ENCODE data around the gene LLGL1.
A peak's percentile ranks its signal among the peaks of the same experiment; 100 is the strongest.

LLGL1 gene

GRCh38 chr17:18230288-18231141 lies 5.1 kb downstream of the LLGL1 start:
- DNase-seq, result no peak

DNA sequence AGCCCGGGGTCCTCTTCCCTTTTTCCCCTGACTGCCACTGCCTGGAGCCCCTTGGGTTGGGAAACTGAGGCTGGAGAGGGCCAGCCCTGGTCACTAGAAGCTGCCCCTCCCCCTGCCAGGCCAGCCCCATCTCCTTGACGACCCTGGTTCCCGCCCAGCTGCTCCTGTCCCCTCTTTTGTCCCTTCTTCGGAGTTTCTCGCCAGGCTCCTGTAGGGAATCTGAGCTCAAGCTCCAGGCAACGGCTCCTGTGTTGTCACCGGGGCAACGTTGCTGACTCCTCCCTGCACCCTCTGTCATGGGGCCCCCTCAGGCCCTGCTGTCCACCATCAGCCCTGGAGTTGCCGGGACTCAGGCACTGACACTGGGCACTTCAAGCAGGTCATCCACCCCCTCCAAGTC lies 5.7 kb downstream of the LLGL1 start:
- DNase-seq, result no peak

GRCh38 chr17:18233803-18234518 lies 8.5 kb downstream of the LLGL1 start:
- DNase-seq, result no peak

DNA sequence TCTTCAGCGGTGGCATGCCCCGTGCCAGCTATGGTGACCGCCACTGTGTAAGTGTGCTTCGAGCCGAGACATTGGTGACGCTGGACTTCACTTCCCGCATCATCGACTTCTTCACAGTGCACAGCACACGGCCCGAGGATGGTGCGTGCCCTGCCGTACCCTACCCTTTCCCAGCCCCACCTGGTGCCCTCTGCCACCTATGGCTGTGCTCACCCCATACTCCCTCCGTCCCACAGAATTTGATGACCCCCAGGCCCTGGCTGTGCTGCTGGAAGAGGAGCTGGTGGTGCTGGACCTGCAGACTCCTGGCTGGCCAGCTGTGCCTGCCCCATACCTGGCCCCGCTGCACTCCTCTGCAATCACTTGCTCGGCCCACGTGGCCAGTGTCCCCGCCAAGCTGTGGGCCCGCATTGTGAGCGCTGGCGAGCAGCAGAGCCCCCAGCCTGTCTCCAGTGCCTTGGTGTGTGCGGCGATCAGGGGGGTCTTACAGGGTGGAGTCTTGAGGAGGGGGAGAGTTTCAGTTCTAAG lies 9.5 kb downstream of the LLGL1 start:
- DNase-seq, result no peak

DNA sequence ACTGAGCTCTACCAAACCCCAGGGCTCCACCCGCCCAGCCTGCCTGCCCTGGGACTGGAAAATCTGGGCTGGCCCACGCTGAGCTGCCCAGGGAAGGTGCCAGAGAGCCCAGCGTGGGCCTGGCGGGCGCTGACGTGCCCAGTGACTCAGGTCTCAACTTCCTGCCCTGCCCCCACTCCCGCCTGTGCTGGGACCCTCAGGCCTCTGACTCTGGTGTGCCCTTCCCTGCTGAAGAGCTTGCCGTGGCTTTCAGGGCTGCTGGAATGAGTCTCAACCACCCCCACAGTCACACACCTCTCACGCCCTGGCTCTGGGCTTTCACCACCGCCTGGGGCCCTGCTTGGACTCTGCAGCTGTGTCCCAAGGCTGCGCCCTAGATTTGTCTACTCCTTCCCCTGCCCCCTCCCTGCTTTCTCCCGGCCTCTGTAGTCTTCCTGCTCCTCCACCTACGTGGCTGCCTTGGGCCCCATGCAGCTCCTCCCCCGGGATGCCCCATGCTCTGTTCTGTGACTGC lies 10.4 kb downstream of the LLGL1 start:
- peak; percentile 22 to 43 (median 42) for DNase-seq

DNA sequence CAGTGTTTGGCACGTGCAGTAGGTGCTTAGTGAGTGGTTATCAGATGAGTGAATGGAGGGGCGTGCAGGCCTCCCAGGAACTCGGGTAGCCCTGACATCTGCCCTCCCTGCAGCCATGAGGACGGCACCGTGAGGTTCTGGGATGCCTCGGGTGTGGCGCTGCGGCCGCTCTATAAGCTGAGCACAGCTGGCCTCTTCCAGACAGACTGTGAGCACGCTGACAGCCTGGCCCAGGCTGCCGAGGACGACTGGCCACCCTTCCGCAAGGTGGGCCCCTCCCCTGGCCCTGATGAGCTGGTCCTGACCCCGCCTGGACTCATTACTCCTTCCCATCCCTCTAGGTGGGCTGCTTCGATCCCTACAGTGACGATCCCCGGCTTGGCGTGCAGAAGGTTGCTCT lies 11.1 kb downstream of the LLGL1 start:
- DNase-seq, result no peak

GRCh38 chr17:18237461-18237860 lies 12.0 kb downstream of the LLGL1 start:
- DNase-seq, result no peak

DNA sequence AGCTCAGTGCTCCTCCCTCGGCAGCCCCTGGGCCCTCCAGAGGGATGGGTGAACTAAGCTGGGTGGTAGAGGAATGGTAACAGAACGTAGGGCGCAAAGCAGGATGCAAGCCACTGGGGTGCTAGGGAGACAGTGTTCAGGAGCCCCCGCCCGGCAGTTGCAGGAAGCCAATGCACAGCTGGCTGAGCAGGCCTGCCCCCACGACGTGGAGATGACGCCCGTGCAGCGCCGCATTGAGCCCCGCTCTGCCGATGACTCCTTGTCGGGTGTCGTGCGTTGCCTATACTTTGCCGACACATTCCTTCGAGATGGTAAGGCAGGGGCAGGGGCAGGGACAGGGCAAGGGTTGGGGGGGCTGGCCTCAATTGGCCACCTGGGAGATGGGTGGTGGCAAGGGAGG lies 12.9 kb downstream of the LLGL1 start:
- no peak for DNase-seq

- no peak for DNase-seq
Observed at GRCh38 chr17:18240449-18240848, 15.0 kb downstream of the LLGL1 start.

DNA sequence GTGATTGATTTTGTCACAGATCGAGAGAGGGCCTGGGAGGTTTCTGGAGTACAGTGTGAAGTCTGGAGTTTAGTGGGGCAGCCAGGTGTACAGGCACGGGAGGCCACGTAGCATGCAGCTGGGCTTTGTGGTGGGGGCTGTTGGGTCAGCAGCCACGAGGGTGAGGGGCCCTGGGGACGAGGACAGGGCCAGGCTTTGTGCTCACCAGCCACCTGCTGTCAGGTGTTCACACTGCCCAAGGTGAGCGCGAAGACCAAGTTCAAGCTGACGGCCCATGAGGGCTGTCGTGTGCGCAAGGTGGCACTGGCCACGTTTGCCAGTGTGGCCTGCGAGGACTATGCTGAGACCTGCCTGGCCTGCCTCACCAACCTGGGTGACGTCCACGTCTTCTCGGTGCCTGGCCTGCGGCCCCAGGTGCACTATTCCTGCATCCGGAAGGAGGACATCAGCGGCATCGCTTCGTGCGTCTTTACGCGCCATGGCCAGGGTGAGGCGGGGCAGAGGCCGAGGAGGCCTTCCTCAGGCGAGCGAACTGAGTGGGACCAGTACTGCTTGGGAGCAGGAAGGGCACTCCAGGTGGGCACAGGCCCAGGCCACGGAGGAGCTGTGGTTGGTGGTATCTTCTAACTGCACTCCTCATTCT lies 15.9 kb downstream of the LLGL1 start:
- no peak for DNase-seq

GRCh38 chr17:18245038-18245776 lies 19.8 kb downstream of the LLGL1 start:
- DNase-seq, result no peak

DNA sequence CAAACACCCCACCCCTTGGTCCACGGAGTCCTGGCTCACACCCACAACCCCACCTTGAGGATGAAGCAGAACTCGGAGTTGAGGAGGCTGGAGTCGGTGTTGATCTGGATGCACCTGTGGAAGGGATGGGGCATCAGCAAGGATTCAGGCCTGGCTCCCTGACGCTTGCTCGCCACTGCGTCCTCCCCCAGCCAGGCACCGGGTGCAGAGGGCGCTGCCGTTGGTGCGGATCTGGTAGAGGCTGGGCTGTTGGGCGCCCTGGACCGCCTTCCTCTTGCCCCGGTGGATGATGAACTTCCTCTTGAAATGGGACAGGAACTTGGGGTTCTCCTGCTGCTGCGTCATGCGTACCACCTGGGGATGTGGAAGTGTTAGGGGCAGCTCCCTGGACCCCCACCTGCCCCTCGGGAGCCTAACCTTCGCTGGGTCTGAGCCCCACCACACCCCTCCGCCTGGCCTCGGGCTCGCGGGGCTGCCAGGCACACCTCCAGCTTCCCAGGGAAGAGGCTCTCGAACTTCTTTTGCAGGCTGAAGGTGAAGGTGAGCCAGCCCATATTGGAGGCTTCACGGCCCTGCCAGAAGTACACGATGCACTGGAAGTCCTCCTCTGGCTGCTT lies 20.8 kb downstream of the LLGL1 start:
- no peak for DNase-seq

DNA sequence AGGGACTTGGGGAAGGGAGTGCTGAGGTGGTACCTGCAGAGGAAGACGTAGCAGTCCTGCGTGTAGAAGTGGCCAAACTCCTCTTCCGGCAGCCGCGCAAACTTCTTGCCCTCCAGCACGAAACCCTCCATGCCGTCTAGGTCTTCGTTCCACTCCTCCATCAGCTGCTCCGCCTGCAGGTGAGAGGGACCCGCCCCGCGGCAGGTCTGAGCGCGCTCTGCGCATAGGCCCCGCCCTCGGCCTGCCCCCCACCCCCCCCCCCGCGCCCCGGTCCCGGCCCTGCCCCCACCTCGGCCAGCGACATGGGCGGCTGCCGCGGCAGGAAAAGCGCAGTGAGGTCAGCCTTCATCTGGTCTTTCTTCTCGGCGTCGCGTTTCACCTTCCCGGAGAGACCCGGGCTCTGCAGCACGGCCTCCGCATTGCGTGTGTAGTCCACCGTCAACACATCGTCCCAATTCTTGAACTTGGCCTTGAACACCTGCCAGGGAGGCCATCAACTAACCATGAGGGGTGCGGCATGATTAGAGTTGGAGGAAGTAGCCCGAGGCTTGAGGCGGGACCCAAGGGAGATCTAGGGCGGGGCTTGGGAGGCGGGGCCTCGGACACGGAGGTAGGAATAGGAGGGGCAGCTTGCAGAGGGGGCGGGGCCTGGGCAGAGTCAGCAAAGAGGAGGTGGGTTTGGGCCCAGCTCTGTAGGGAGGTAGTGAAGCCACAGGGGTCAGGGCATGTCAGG lies 21.6 kb downstream of the LLGL1 start:
- peak; percentile 29 to 81 (median 63) for DNase-seq

- DNase-seq, result no peak
Observed at GRCh38 chr17:18247613-18248001, 22.2 kb downstream of the LLGL1 start.

DNA sequence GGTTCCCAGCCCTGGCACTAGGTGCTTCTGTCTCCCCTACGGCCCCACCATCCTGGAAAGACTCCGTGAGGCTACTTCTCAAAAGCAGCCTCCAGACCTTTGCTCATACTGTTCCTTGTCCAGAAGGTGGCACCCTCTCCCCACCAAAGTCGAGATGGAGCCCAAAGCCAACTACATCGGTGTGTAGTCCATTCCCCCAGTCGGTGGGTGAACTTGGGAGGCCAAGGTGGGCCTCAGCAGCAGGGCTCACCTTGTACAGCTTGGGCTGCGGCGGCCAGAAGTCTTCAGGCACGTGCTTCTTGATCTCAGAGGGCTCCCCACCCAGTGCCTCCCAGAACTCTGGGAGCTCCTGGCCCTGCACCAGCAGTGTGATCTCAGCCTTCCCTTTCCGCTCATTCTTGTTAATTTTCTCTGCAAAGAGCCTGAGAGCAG lies 22.9 kb downstream of the LLGL1 start:
- peak; percentile 71 to 79 (median 76) for DNase-seq

GRCh38 chr17:18248811-18249210 lies 23.4 kb downstream of the LLGL1 start:
- no peak for DNase-seq

GRCh38 chr17:18250259-18250658 lies 24.8 kb downstream of the LLGL1 start:
- DNase-seq, result no peak

DNA sequence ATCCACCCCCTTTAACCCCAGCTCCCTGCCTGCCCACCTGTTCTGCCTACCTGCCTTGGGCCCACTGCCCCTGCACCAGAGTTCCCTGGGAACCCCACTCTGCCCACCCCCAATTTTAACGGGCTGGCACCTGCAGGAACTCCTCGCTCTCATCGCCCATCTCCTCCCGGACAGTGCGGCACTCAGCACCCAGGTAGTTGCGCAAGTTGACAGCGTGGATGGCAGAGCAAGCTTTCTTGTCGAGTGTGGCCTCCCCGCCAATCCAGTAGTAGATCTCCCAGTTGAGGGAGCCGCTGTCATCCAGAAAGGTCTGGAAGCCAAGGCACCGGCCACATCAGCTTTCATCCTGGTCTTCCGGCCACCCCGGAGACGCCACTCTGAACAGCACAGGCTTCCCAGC lies 25.3 kb downstream of the LLGL1 start:
- DNase-seq, result no peak

DNA sequence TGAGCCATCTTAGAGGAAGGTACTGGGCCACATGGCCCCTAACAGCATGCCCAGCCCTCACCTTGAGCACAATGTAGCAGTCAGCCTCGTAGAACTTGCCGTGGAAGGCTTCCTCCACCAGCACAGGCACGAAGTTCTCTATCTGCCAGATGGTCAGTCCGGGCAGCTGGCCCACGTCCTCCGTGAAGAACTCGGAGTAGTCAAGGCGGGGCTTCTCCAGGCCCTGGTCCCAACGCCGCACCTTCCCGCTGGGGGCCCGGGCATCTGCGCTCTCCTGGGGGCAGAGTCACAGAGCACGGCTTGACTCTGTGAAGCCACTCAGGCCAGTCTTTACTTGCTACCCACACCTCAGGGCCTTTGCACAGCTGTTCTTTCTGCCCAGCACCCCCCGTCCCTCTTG lies 25.8 kb downstream of the LLGL1 start:
- no peak for DNase-seq

DNA sequence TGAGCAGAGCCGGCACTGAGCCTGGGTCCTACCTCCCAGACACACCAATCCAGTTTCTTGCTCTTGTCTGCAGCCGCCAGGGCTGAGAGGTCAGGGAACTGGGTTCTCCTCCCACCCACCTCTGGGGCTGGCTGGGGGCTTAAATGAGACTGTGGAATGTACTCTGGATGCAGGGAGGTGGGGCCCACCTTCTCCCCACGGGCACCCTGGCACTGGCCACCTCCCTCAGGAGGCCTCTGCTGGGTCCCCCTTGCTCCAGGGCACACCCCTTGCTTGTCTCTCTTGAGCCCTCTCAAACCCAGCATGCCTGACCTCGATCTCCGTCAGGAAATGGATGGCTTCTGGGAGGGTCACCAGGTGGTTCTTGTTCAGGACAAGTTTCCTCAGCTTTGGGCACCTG lies 26.7 kb downstream of the LLGL1 start:
- DNase-seq, result no peak

DNA sequence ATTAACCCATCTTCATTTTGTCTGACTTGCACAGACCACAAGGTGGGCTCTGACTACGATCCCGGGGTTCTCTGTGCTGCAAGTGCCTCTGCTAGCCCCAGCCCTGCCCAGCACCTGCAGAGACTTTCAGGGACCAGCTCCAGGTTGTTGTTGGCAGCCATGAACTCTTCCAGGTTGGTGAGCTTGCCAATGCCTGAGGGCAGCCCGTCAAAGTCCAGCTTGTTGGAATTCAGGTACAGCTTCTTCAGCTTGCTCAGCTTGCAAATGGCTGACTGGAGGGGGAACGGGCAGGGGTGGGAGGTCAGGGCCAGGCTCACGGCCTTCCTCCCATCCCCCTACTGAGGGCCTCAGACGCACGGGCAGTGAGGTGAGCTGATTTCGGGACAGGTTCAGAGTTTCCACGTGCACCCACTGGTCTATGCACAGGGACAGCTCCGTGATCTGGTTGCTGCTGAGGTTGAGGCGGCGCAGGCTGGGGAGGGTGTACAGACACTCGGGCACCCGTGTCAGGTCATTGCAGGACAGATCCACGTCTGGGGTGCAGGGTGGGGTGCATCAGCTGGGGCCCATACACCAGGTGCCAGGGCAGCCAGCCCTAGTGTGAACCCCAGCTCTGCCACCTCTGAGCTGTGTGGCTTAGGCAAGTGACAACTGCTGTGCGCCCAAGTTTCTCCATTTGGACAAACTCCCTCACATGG lies 27.9 kb downstream of the LLGL1 start:
- no peak for DNase-seq
